Lung (tissue), 12 donors: Measurements from ENCODE around the gene DARS1. TPM values are rescaled to one million over a fixed set of nuclear protein-coding genes. Genes with fewer than 3 reads are reported as not detected.

Experiments
- ATAC-seq: fragments of 200-7000 bp; cut with Tn5 transposase; one replicate; pipeline ENCODE4 v1.9.1; 2020; ENCODE audit warnings: moderate number of reproducible peaks; ENCODE audit not compliant: insufficient read depth, low FRiP score
- DNase-seq, 3 donors: peaks; one replicate each; pipeline ENCODE4 v3.0.0-alpha.2; 2013 to 2017
- H3K27ac ChIP-seq, 2 donors: one replicate each; pipeline ENCODE4 v1.5.1; 2013; ENCODE audit warnings: mild to moderate bottlenecking in 2 of 2, moderate library complexity in 2 of 2, control low read depth in 1 of 2, inconsistent platforms in 1 of 2, low read depth in 1 of 2, low read length in 1 of 2
- H3K27me3 ChIP-seq, 3 donors: one replicate each; pipeline ENCODE4 v1.5.1; 2013; ENCODE audit warnings: low read length in 2 of 3; ENCODE audit not compliant: control insufficient read depth in 3 of 3, insufficient read depth in 3 of 3
- H3K36me3 ChIP-seq, 4 donors: one replicate each; pipeline ENCODE4 v1.5.1; 2013; ENCODE audit warnings: low read length in 4 of 4, mild to moderate bottlenecking in 1 of 4, moderate library complexity in 1 of 4; ENCODE audit not compliant: control insufficient read depth in 4 of 4, insufficient read depth in 4 of 4
- H3K4me1 ChIP-seq, 5 donors: one replicate each; pipeline ENCODE4 v1.5.1; 2013; ENCODE audit warnings: low read length in 5 of 5, mild to moderate bottlenecking in 2 of 5, moderate library complexity in 1 of 5; ENCODE audit not compliant: control insufficient read depth in 5 of 5, insufficient read depth in 5 of 5
- H3K4me3 ChIP-seq: one replicate; pipeline ENCODE4 v1.5.1; 2013; ENCODE audit warnings: mild to moderate bottlenecking, control low read depth, moderate library complexity
- H3K9ac ChIP-seq, 2 donors: one replicate each; pipeline ENCODE4 v1.5.1; 2013; ENCODE audit warnings: low read length in 2 of 2, control low read depth in 1 of 2; ENCODE audit not compliant: insufficient read depth in 1 of 2
- H3K9me3 ChIP-seq, 4 donors: one replicate each; pipeline ENCODE4 v1.5.1; 2013; ENCODE audit warnings: low read length in 3 of 4, mild to moderate bottlenecking in 1 of 4, moderate library complexity in 1 of 4; ENCODE audit not compliant: control insufficient read depth in 4 of 4, insufficient read depth in 3 of 4
- WGBS, 2 donors: extraction: QIAGEN DNeasy Blood & Tissue Kit; methylation state at CpG; one replicate each; pipeline ENCODE4 v1.1.7; 2013; 5-methylcytosine and 5-hydroxymethylcytosine counted together
- polyA plus RNA-seq, 2 donors: library from polyadenylated mRNA; stranded (reverse); fragments of 200-250 nt; gene quantifications; one replicate each; pipeline ENCODE4 v1.2.1, GENCODE V29; 2013
- total RNA-seq, 2 donors: library from RNA; depleted of rRNA in 1 of 2; stranded (reverse); fragments of >200 nt in 1 of 2; gene quantifications; one replicate each; pipeline ENCODE4 v1.2.1, GENCODE V29; 2014 to 2021
- TF ChIP-seq, protein P1 (sequence below): IDR thresholded peaks from 2 replicates; pipeline ENCODE4 v1.5.1; 2012; ENCODE audit warnings: mild to moderate bottlenecking; ENCODE audit errors: control extremely low read depth, extremely low read depth
- donor health status: control.
- donor health status: control.
- donor health status: Bipolar disorder and iron deficiency.
- donor health status: healthy.
- donor health status: DM: yes; HTN: yes; CAD: no.

DARS1 gene
- total and polyA plus RNA-seq, 4 donors, result 47.2 to 77.9 (median 58.7) TPM

DNA sequence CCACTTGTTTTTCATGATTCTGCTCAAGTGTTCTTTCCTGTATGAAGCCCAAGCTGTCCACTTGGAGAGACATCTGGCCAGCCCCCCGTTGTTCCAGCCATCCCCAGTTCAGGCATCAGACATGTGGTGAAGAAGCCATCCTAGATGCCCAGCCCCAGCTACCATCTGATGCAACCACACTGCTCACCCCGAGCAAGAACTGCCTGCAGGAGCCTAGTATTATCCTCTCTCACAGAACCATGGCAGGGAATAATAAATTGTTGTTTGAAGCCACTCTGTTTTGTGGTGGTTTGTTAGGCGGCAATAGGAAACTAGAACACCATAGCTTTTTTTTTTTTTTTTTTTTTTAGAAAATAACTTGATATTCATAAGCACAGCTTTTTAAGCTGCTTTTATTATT lies 19.5 kb upstream of the DARS1 start:
- Histone ChIP-seq H3K4me3 (no peak overlapping the region), H3K9ac (no peak overlapping the region), H3K27ac (no peak overlapping the region), H3K9me3 (peaks cover 0 to 3% (median 0%) of the 10 kb centered on the region in 4 donors), H3K4me1 (peaks cover 0 to 5% (median 3%) of the 10 kb centered on the region in 5 donors), H3K27me3 (no peaks in the 10 kb centered on the region), H3K36me3 (no peaks in the 10 kb centered on the region)
- WGBS, 2 donors, result 59 to 74% methylated on average over 3 of the region's 3 CpGs
- TF ChIP-seq, protein P1, sequence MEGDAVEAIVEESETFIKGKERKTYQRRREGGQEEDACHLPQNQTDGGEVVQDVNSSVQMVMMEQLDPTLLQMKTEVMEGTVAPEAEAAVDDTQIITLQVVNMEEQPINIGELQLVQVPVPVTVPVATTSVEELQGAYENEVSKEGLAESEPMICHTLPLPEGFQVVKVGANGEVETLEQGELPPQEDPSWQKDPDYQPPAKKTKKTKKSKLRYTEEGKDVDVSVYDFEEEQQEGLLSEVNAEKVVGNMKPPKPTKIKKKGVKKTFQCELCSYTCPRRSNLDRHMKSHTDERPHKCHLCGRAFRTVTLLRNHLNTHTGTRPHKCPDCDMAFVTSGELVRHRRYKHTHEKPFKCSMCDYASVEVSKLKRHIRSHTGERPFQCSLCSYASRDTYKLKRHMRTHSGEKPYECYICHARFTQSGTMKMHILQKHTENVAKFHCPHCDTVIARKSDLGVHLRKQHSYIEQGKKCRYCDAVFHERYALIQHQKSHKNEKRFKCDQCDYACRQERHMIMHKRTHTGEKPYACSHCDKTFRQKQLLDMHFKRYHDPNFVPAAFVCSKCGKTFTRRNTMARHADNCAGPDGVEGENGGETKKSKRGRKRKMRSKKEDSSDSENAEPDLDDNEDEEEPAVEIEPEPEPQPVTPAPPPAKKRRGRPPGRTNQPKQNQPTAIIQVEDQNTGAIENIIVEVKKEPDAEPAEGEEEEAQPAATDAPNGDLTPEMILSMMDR, result no peak
- DNase-seq, result no peak
- ATAC-seq, result no peak

- Histone ChIP-seq H3K27me3 (no peaks in the 10 kb centered on the region), H3K9me3 (no peaks in the 10 kb centered on the region), H3K27ac (no peak overlapping the region), H3K9ac (no peak overlapping the region), H3K4me1 (peaks cover 0 to 7% (median 2%) of the 10 kb centered on the region in 5 donors), H3K36me3 (no peaks in the 10 kb centered on the region), H3K4me3 (no peak overlapping the region)
- ATAC-seq (no peak), DNase-seq (no peak)
- WGBS, 2 donors, result 90 to 92% methylated on average over 1 of the region's 1 CpG
- TF ChIP-seq, protein P1, result no peak
Measured at GRCh38 chr2:136001131-136001530, 15.7 kb upstream of the DARS1 start.

DNA sequence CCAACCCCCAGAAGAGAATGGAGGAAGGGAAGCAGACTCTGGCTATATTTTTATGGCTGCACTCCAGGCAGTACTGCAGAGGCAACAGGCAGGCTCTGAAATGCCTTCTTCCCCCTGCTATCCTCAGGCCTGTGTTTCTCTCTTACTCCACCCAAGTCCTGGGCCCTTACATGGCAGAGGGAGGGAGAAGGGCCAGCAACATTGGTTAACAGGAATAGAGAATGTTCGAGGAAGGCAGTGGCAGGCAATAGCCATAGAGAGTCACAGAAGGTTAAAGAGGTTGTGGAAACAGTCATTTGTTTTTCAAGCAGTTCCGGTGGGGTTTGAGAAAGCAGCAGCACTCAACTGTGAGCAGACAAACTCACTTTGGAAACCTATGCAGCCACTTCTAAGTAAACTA lies 15.1 kb upstream of the DARS1 start:
- no peaks in the 10 kb centered on the region for H3K9me3 ChIP-seq
- TF ChIP-seq, protein P1, result no peak
- no peak overlapping the region for H3K27ac ChIP-seq
- no peak overlapping the region for H3K4me3 ChIP-seq
- H3K9ac ChIP-seq, result no peak overlapping the region
- peak in 1 of 3 donors; percentile 27 for DNase-seq
- 40 to 41% methylated on average over 2 of the region's 2 CpGs for WGBS, 2 donors
- H3K27me3 ChIP-seq, result no peaks in the 10 kb centered on the region
- H3K36me3 ChIP-seq, result no peaks in the 10 kb centered on the region
- peaks cover 0 to 4% (median 0%) of the 10 kb centered on the region in 5 donors for H3K4me1 ChIP-seq
- ATAC-seq, result no peak

DNA sequence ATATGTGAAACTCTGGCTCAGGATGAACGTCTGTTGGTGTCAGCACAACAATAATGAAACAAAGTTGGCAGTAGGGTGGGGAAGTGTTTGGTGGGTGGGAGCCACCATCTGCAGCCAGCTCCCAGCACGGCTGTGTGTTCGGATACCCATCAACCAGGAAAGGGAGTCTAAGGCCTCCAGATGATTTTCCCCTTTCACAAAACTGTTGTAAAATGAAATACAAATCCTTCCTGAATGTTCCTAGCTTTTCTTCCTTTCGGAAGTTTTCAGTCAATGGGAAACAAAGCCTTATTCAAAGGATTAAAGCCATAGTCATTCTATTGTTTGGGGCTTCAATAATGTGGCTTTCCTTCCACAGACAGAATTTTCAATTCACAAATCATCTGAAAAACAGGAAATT lies 14.5 kb upstream of the DARS1 start:
- WGBS, 2 donors, result 72 to 76% methylated on average over 4 of the region's 4 CpGs
- TF ChIP-seq, protein P1, result no peak
- Histone ChIP-seq H3K4me3 (no peak overlapping the region), H3K4me1 (peaks cover 0 to 4% (median 0%) of the 10 kb centered on the region in 5 donors), H3K27ac (no peak overlapping the region), H3K27me3 (no peaks in the 10 kb centered on the region), H3K9me3 (no peaks in the 10 kb centered on the region), H3K9ac (no peak overlapping the region), H3K36me3 (no peaks in the 10 kb centered on the region)
- ATAC-seq (no peak), DNase-seq (no peak)
